ENCODE results near the gene PPP1R8.

PPP1R8 gene

DNA sequence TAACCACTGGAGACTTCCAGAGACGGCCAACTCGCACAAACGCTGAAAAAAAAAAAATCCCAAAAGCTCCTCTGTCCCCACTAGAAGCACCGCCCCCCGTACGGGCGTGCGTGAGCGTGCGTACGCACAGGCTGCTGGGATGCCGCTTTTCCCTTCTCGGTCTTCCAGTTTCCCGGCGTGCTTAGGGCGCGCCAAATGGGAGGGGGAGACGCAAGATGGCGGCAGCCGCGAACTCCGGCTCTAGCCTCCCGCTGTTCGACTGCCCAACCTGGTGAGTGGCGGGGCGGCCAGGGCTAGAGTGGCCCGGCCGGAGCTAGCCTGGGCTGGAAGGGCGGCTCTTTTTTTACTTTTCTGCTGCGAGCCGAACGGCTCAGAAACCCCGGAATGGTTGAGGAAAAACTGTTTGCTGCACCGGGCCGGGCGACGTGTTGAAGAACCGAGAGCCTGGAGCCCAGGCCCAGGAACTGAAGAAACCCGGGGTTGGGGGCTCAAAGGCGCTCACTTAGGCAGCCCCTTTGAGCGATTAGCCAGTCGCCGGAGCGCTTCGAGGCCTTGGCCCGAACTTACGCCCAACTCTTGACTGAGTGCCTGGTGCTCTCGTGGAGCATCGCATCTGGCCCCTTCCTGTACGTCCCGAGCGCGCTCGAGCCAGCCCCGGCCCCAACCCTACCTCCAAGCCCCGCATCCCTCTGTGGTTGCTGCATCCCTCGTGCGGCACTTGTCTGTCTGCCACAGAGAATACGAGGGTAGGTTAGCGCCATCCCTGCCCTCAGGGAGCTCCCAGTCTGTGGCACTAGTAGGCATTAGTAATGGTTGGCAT is at the start of gene PPP1R8:
TSS of gene PPP1R8 (plus strand) at position 162 of the 820 bp plus-strand sequence. CDS start at position 216, 54 bp downstream.
- DNase-seq: peak; percentile 95
- no peaks in the 10 kb centered on the region for H3K27me3 ChIP-seq (ENCODE audit: insufficient read depth, low read depth, severe bottlenecking)
- TF ChIP-seq, protein P1, sequence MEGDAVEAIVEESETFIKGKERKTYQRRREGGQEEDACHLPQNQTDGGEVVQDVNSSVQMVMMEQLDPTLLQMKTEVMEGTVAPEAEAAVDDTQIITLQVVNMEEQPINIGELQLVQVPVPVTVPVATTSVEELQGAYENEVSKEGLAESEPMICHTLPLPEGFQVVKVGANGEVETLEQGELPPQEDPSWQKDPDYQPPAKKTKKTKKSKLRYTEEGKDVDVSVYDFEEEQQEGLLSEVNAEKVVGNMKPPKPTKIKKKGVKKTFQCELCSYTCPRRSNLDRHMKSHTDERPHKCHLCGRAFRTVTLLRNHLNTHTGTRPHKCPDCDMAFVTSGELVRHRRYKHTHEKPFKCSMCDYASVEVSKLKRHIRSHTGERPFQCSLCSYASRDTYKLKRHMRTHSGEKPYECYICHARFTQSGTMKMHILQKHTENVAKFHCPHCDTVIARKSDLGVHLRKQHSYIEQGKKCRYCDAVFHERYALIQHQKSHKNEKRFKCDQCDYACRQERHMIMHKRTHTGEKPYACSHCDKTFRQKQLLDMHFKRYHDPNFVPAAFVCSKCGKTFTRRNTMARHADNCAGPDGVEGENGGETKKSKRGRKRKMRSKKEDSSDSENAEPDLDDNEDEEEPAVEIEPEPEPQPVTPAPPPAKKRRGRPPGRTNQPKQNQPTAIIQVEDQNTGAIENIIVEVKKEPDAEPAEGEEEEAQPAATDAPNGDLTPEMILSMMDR (IDR thresholded peaks at IDR 0.05; ENCODE audit: low read depth, low read length): no peak

GRCh38 chr1:27782950-27783349 is 47.6 kb upstream of the PPP1R8 start:
- DNase-seq: no peak
- TF ChIP-seq, protein P1 (IDR thresholded peaks at IDR 0.05; ENCODE audit: low read depth, low read length): no peak
- Histone ChIP-seq H3K36me3 (no peaks in the 10 kb centered on the region), H3K27ac (no peak overlapping the region), H3K9me3 (ENCODE audit: severe bottlenecking) (no peaks in the 10 kb centered on the region), H3K4me3 (ENCODE audit: low read depth, low read length) (no peak overlapping the region), H3K27me3 (ENCODE audit: insufficient read depth, low read depth, severe bottlenecking) (no peaks in the 10 kb centered on the region)

More for the DNA sequence above, at the start of gene PPP1R8:
- Histone ChIP-seq H3K36me3 (peaks cover 31% of the 10 kb centered on the region), H3K27ac (peak within 1 kb of the TSS; percentile 98), H3K4me3 (ENCODE audit: low read depth, low read length) (peak within 1 kb of the TSS; percentile 89), H3K9me3 (ENCODE audit: severe bottlenecking) (no peaks in the 10 kb centered on the region)

GRCh38 chr1:27784700-27785099 is 45.9 kb upstream of the PPP1R8 start:
- DNase-seq: no peak
- H3K9me3 ChIP-seq (ENCODE audit: severe bottlenecking): no peaks in the 10 kb centered on the region
- no peaks in the 10 kb centered on the region for H3K27me3 ChIP-seq (ENCODE audit: insufficient read depth, low read depth, severe bottlenecking)
- H3K36me3 ChIP-seq: peaks cover under 1% of the 10 kb centered on the region; the same call in 1 of the 2 replicates
- H3K4me3 ChIP-seq (ENCODE audit: low read depth, low read length): no peak overlapping the region
- TF ChIP-seq, protein P1 (IDR thresholded peaks at IDR 0.05; ENCODE audit: low read depth, low read length): no peak
- H3K27ac ChIP-seq: no peak overlapping the region

- Histone ChIP-seq H3K36me3 (peaks cover 12% of the 10 kb centered on the region), H3K9me3 (ENCODE audit: severe bottlenecking) (no peaks in the 10 kb centered on the region), H3K4me3 (ENCODE audit: low read depth, low read length) (no peak overlapping the region), H3K27me3 (ENCODE audit: insufficient read depth, low read depth, severe bottlenecking) (no peaks in the 10 kb centered on the region), H3K27ac (no peak overlapping the region)
- DNase-seq: no peak
- TF ChIP-seq, protein P1 (IDR thresholded peaks at IDR 0.05; ENCODE audit: low read depth, low read length): no peak
Measured at GRCh38 chr1:27785781-27786455, 44.7 kb upstream of the PPP1R8 start.

GRCh38 chr1:27787895-27788294 is 42.7 kb upstream of the PPP1R8 start:
- H3K4me3 ChIP-seq (ENCODE audit: low read depth, low read length): no peak overlapping the region
- H3K36me3 ChIP-seq: peaks cover 19% of the 10 kb centered on the region
- TF ChIP-seq, protein P1 (IDR thresholded peaks at IDR 0.05; ENCODE audit: low read depth, low read length): no peak
- no peaks in the 10 kb centered on the region for H3K9me3 ChIP-seq (ENCODE audit: severe bottlenecking)
- no peaks in the 10 kb centered on the region for H3K27me3 ChIP-seq (ENCODE audit: insufficient read depth, low read depth, severe bottlenecking)
- no peak for DNase-seq
- no peak overlapping the region for H3K27ac ChIP-seq

Measured in WERI-Rb-1 (cell line).